ENCODE measurements around the gene LRP5. TPM values are rescaled to one million over a fixed set of nuclear protein-coding genes. Genes with fewer than 3 reads are reported as not detected.
A peak's percentile ranks its signal among the peaks of the same experiment; 100 is the strongest.

LRP5 gene
- total RNA-seq, 2 experiments from 2014 or later: 10.5 to 15.3 TPM

- ChIA-PET CTCF (interaction anchor here (0.7 to 2.5 kb wide), 4 partner anchors 14 to 72 kb away, joined by 4 to 17 read pairs (median 10); no protein-coding TSS in a partner anchor), POLR2A (no interaction called here)
- Mint-ChIP-seq H3K9me3 (no peaks in the 10 kb centered on the region), H3K36me3 (ENCODE audit: low read depth) (no peaks in the 10 kb centered on the region), H3K27ac (no peak overlapping the region), H3K27me3 (peaks cover 2% of the 10 kb centered on the region), H3K4me3 (peak overlapping the region; percentile 63), H3K4me1 (ENCODE audit: low read depth) (peaks cover 13% of the 10 kb centered on the region)
- no peak for TF ChIP-seq CTCF (IDR thresholded peaks at IDR 0.05)
- intact Hi-C loops (cut with micrococcal nuclease): loop anchor here (10.0 kb wide), 1 partner anchor 73 kb away; no protein-coding TSS in a partner anchor
- ATAC-seq (no peak), DNase-seq (no peak)
These were observed 953 bp upstream of the LRP5 start for GRCh38 chr11:68311160-68312116.

GRCh38 chr11:68312780-68313573 lies 586 bp downstream of the LRP5 start:
- ATAC-seq (peak; percentile 51), DNase-seq (peak; percentile 36)
- Mint-ChIP-seq H3K36me3 (ENCODE audit: low read depth) (no peaks in the 10 kb centered on the region), H3K4me1 (ENCODE audit: low read depth) (peaks cover 13% of the 10 kb centered on the region), H3K27ac (peak overlapping the region; percentile 72), H3K9me3 (no peaks in the 10 kb centered on the region), H3K4me3 (peak overlapping the region; percentile 92), H3K27me3 (peaks cover 2% of the 10 kb centered on the region)
- POLR2A ChIA-PET: interaction anchor here (0.5 kb wide), 1 partner anchor 14 kb away, joined by 3 read pairs; no protein-coding TSS in a partner anchor
- intact Hi-C loops (cut with micrococcal nuclease): loop anchor here (10.0 kb wide), 1 partner anchor 72 kb away; no protein-coding TSS in a partner anchor
- CTCF ChIA-PET: no interaction called here
- no peak for TF ChIP-seq CTCF (IDR thresholded peaks at IDR 0.05)

- H3K27ac Mint-ChIP-seq: peak overlapping the region; percentile 72
- H3K4me3 Mint-ChIP-seq: peak overlapping the region; percentile 92
- POLR2A ChIA-PET: interaction anchor here (0.5 kb wide), 1 partner anchor 15 kb away, joined by 3 read pairs; no protein-coding TSS in a partner anchor
- DNase-seq (no peak), ATAC-seq (no peak)
- H3K9me3 Mint-ChIP-seq: no peaks in the 10 kb centered on the region
- no peak for TF ChIP-seq CTCF (IDR thresholded peaks at IDR 0.05)
- peaks cover 2% of the 10 kb centered on the region for H3K27me3 Mint-ChIP-seq
- intact Hi-C loops (cut with micrococcal nuclease): loop anchor here (10.0 kb wide), 1 partner anchor 71 kb away; no protein-coding TSS in a partner anchor
- CTCF ChIA-PET: interaction anchor here (1.0 to 1.7 kb wide), 3 partner anchors 14 to 45 kb away, joined by 3 to 6 read pairs (median 3); no protein-coding TSS in a partner anchor
- H3K4me1 Mint-ChIP-seq (ENCODE audit: low read depth): peaks cover 13% of the 10 kb centered on the region
- H3K36me3 Mint-ChIP-seq (ENCODE audit: low read depth): no peaks in the 10 kb centered on the region
These were observed 1.3 kb downstream of the LRP5 start for GRCh38 chr11:68313574-68314202.

- no peak overlapping the region for H3K27ac Mint-ChIP-seq
- intact Hi-C loops (cut with micrococcal nuclease): loop anchor here (10.0 kb wide), 1 partner anchor 70 kb away; no protein-coding TSS in a partner anchor
- H3K36me3 Mint-ChIP-seq (ENCODE audit: low read depth): no peaks in the 10 kb centered on the region
- TF ChIP-seq CTCF (IDR thresholded peaks at IDR 0.05): no peak
- ChIA-PET CTCF (interaction anchor here (1.0 to 1.7 kb wide), 3 partner anchors 13 to 45 kb away, joined by 3 to 6 read pairs (median 3); no protein-coding TSS in a partner anchor), POLR2A (interaction anchor here (0.5 kb wide), 1 partner anchor 21 kb away, joined by 3 read pairs; no protein-coding TSS in a partner anchor)
- H3K27me3 Mint-ChIP-seq: peaks cover 2% of the 10 kb centered on the region
- no peaks in the 10 kb centered on the region for H3K9me3 Mint-ChIP-seq
- DNase-seq (no peak), ATAC-seq (no peak)
- H3K4me1 Mint-ChIP-seq (ENCODE audit: low read depth): peaks cover 13% of the 10 kb centered on the region
- H3K4me3 Mint-ChIP-seq: peak overlapping the region; percentile 92
These were observed 2.1 kb downstream of the LRP5 start for GRCh38 chr11:68314203-68315170.
